ENCODE data around the gene NSUN6. TPM values are rescaled to one million over a fixed set of nuclear protein-coding genes. Genes with fewer than 3 reads are reported as not detected.

NSUN6 gene
- total RNA-seq, 3 donors from 2014 or later, result 11.8 to 28.4 (median 18.0) TPM

- TF ChIP-seq CTCF (IDR thresholded peaks at IDR 0.05) (no peak), POLR2A (IDR thresholded peaks at IDR 0.05) (no peak), POLR2AphosphoS5 (IDR thresholded peaks at IDR 0.05) (no peak)
- DNase-seq (ENCODE audit: low spot score in 2 of 2), result no peak
- Histone ChIP-seq H3K36me3 (no peaks in the 10 kb centered on the region), H3K4me3 (no peak overlapping the region), H3K27ac (no peak overlapping the region), H3K4me1 (no peaks in the 10 kb centered on the region), H3K27me3 (no peaks in the 10 kb centered on the region), H3K9me3 (no peaks in the 10 kb centered on the region)
- intact Hi-C loops (cut with DNase I; ENCODE audit: low total_unique reads), result no loop called here
These were observed 30.6 kb upstream of the NSUN6 start for GRCh38 chr10:18681971-18682411.

GRCh38 chr10:18681366-18681765 is 30.0 kb upstream of the NSUN6 start:
- TF ChIP-seq POLR2AphosphoS5 (IDR thresholded peaks at IDR 0.05) (no peak), CTCF (IDR thresholded peaks at IDR 0.05) (no peak), POLR2A (IDR thresholded peaks at IDR 0.05) (no peak)
- no peak for DNase-seq (ENCODE audit: low spot score in 2 of 2)
- H3K9me3 ChIP-seq, result no peaks in the 10 kb centered on the region
- intact Hi-C loops (cut with DNase I; ENCODE audit: low total_unique reads), result no loop called here
- H3K27me3 ChIP-seq, result no peaks in the 10 kb centered on the region
- no peak overlapping the region for H3K4me3 ChIP-seq
- H3K36me3 ChIP-seq, result peaks cover under 1% of the 10 kb centered on the region
- no peak overlapping the region for H3K27ac ChIP-seq
- H3K4me1 ChIP-seq, result no peaks in the 10 kb centered on the region

- H3K4me1 ChIP-seq, result no peaks in the 10 kb centered on the region
- intact Hi-C loops (cut with DNase I; ENCODE audit: low total_unique reads), result no loop called here
- no peak for DNase-seq (ENCODE audit: low spot score in 2 of 2)
- no peaks in the 10 kb centered on the region for H3K27me3 ChIP-seq
- H3K4me3 ChIP-seq, result no peak overlapping the region
- H3K27ac ChIP-seq, result no peak overlapping the region
- peaks cover 4% of the 10 kb centered on the region for H3K36me3 ChIP-seq
- no peaks in the 10 kb centered on the region for H3K9me3 ChIP-seq
- TF ChIP-seq POLR2AphosphoS5 (IDR thresholded peaks at IDR 0.05) (no peak), POLR2A (IDR thresholded peaks at IDR 0.05) (no peak), CTCF (IDR thresholded peaks at IDR 0.05) (no peak)
These were observed 29.4 kb upstream of the NSUN6 start for GRCh38 chr10:18680754-18681153.

GRCh38 chr10:18675086-18675801 is 23.9 kb upstream of the NSUN6 start:
- no peak for DNase-seq (ENCODE audit: low spot score in 2 of 2)
- no peak overlapping the region for H3K4me3 ChIP-seq
- peaks cover 9% of the 10 kb centered on the region for H3K36me3 ChIP-seq
- no peaks in the 10 kb centered on the region for H3K4me1 ChIP-seq
- intact Hi-C loops (cut with DNase I; ENCODE audit: low total_unique reads), result no loop called here
- H3K9me3 ChIP-seq, result no peaks in the 10 kb centered on the region
- no peak overlapping the region for H3K27ac ChIP-seq
- TF ChIP-seq CTCF (IDR thresholded peaks at IDR 0.05), result no peak
- TF ChIP-seq POLR2AphosphoS5 (IDR thresholded peaks at IDR 0.05), result no peak
- no peak for TF ChIP-seq POLR2A (IDR thresholded peaks at IDR 0.05)
- no peaks in the 10 kb centered on the region for H3K27me3 ChIP-seq

- no peaks in the 10 kb centered on the region for H3K9me3 ChIP-seq
- intact Hi-C loops (cut with DNase I; ENCODE audit: low total_unique reads), result no loop called here
- H3K36me3 ChIP-seq, result no peaks in the 10 kb centered on the region
- H3K4me1 ChIP-seq, result no peaks in the 10 kb centered on the region
- no peak overlapping the region for H3K4me3 ChIP-seq
- DNase-seq (ENCODE audit: low spot score in 2 of 2), result no peak
- H3K27ac ChIP-seq, result no peak overlapping the region
- TF ChIP-seq POLR2A (IDR thresholded peaks at IDR 0.05) (no peak), CTCF (IDR thresholded peaks at IDR 0.05) (no peak), POLR2AphosphoS5 (IDR thresholded peaks at IDR 0.05) (no peak)
- no peaks in the 10 kb centered on the region for H3K27me3 ChIP-seq
These were observed 16.6 kb upstream of the NSUN6 start for GRCh38 chr10:18668026-18668425.
